ENCODE results near the gene TMEM134.
"Not testable (repeated sequence)": the region's sequence is repeated elsewhere in the genome, so short reads cannot be mapped to it uniquely, and the experiment has no call there.

Gene TMEM134

GRCh38 chr11:67500484-67500821 lies 31.4 kb upstream of the TMEM134 start:
- DNase-seq: no peak

GRCh38 chr11:67499808-67500483 lies 30.9 kb upstream of the TMEM134 start:
- DNase-seq: no peak

- DNase-seq: no peak
Measured at GRCh38 chr11:67498544-67498972, 29.5 kb upstream of the TMEM134 start.

GRCh38 chr11:67497656-67498291 lies 28.7 kb upstream of the TMEM134 start:
- DNase-seq: no peak

- no peak for DNase-seq
Measured at GRCh38 chr11:67496113-67496512, 27.1 kb upstream of the TMEM134 start.

GRCh38 chr11:67495234-67496005 lies 26.4 kb upstream of the TMEM134 start:
- no peak for DNase-seq

GRCh38 chr11:67494371-67495233 lies 25.6 kb upstream of the TMEM134 start:
- DNase-seq: no peak

GRCh38 chr11:67493548-67494370 lies 24.7 kb upstream of the TMEM134 start:
- no peak for DNase-seq

- DNase-seq: no peak
Measured at GRCh38 chr11:67492801-67493547, 23.9 kb upstream of the TMEM134 start.

GRCh38 chr11:67492069-67492727 lies 23.1 kb upstream of the TMEM134 start:
- no peak for DNase-seq

GRCh38 chr11:67491276-67492068 lies 22.4 kb upstream of the TMEM134 start:
- DNase-seq: no peak

GRCh38 chr11:67490727-67491065 lies 21.6 kb upstream of the TMEM134 start:
- DNase-seq: no peak

GRCh38 chr11:67489885-67490726 lies 21.1 kb upstream of the TMEM134 start:
- no peak for DNase-seq

- DNase-seq: no peak
Measured at GRCh38 chr11:67489203-67489884, 20.3 kb upstream of the TMEM134 start.

- no peak for DNase-seq
Measured at GRCh38 chr11:67486481-67487195, 17.6 kb upstream of the TMEM134 start.

GRCh38 chr11:67485873-67486361 lies 16.9 kb upstream of the TMEM134 start:
- DNase-seq: not testable (repeated sequence)

- no peak for DNase-seq
Measured at GRCh38 chr11:67484847-67485311, 15.8 kb upstream of the TMEM134 start.

Data from NCI-H774 (cell line).